ENCODE measurements around the gene SCO2. TPM values are rescaled to one million over a fixed set of nuclear protein-coding genes. Genes with fewer than 3 reads are reported as not detected.
A peak's percentile ranks its signal among the peaks of the same experiment; 100 is the strongest.

The SCO2 gene
- total RNA-seq, 4 donors from 2014 or later = 1.5 to 9.4 (median 4.4) TPM

DNA sequence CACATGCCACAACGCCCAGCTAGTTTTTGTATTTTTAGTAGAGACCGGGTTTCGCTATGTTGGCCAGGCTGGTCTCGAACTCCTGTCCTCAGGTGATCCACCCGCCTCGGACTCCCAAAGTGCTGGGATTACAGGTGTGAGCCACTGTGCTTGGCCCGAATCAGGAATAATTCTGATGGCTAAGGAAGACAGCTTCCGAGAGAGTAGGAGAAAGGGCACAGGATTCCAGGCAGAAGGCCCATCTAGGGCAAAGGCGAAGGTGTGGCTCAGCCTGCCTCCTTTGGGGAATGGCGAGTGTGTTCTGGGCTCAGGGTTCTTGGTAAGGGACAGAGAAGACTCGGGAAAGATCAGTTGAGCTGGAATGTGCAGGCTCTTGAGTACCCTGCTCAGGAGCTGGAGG lies 38.9 kb upstream of the SCO2 start:
- intact Hi-C loops (cut with DNase I; ENCODE audit: low total_unique reads) = no loop called here
- no peak for DNase-seq (ENCODE audit: low spot score in 2 of 2)
- 81 to 84% methylated on average over 11 of the region's 11 CpGs for WGBS, 2 donors
- TF ChIP-seq, protein P1, sequence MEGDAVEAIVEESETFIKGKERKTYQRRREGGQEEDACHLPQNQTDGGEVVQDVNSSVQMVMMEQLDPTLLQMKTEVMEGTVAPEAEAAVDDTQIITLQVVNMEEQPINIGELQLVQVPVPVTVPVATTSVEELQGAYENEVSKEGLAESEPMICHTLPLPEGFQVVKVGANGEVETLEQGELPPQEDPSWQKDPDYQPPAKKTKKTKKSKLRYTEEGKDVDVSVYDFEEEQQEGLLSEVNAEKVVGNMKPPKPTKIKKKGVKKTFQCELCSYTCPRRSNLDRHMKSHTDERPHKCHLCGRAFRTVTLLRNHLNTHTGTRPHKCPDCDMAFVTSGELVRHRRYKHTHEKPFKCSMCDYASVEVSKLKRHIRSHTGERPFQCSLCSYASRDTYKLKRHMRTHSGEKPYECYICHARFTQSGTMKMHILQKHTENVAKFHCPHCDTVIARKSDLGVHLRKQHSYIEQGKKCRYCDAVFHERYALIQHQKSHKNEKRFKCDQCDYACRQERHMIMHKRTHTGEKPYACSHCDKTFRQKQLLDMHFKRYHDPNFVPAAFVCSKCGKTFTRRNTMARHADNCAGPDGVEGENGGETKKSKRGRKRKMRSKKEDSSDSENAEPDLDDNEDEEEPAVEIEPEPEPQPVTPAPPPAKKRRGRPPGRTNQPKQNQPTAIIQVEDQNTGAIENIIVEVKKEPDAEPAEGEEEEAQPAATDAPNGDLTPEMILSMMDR (IDR thresholded peaks at IDR 0.05) = no peak
- no peak for TF ChIP-seq POLR2A (IDR thresholded peaks at IDR 0.05)
- H3K4me3 ChIP-seq (ENCODE audit: low read depth, poor library complexity, severe bottlenecking) = no peak overlapping the region

DNA sequence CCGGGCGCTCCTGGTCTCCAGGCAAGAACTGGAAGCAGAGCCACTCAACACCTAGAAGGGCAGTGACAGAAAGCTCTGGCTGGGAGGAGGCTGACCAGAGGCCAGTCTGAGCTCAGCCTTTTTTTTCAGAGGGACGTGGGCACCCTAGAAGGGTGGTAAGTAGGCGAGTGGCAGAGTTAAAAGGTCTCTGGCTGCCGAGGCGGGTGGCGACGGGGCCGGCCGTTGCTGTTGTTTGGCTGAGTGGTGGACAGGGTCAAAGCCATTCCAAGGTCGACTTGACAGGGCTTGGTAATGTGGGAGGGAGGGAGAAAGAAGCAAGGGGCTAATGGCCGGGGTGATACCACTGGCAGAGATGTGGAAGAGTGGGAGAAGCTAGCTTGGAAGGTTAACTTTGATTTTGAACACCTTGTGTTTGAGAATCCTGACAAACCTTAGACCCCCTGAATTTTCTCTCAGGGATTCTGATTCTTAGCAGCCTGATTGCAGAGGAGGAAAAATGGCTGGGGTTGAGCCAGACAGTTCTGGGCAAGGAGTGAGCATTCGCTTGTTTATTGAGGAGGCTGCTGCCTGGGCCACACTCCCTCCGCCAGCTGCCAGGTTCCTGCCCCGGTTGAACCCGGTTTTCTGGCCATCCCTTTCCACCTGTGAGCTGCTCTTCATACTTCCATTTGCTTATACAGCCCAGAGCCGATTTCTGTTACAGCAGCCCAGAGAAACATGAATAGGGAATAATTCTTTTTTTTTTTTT lies 38.2 kb upstream of the SCO2 start:
- DNase-seq (ENCODE audit: low spot score in 2 of 2) = no peak
- WGBS, 2 donors = 19 to 20% methylated on average over 17 of the region's 17 CpGs

DNA sequence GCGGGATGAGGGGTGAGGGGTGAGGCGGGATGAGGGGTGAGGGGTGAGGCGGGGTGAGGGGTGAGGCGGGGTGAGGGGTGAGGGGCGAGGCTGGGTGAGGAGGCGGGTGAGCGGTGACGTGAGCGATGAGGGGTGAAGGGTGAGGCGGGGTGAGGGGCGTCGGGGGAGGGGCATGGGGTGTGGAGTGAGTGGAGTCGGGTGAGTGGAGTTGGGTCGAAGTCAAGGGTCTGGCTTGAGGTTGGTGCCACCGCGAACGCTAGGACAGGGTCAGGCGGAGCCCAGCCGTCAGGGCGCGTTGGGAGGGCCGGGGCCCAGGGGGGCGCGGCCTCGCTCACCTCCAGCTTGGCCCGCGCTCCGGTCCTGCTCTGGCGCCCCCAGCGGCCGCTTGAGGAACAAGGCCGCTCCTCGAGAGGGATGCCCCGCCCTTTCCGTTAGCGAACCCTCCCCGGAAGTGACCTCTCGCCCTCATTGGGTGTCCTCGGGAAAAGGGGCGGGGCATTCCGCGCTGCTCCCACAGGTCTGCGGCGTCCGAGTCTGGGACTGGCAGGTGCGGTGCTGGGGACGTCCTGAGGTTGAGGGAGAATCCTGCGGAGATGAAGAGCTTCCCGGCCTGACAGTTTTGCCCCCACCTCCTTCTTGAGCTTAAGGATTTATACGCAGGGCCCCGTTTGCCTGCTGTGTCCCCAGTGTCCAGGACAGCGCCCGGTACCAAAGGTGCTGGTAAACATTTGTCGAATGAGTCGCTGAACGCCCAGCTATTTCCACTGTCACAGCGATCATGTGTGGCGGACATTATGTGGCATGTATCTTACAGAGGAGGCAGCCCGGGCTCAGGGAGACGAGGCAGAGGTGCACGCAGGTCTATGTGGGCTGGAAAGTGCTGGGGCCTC lies 37.4 kb upstream of the SCO2 start, which contains the start of gene SYCE3:
TSS of gene SYCE3 (minus strand) at position 397 of the 890 bp plus-strand sequence. CDS start 6,514 bp downstream, outside the sequence.
- H3K4me3 ChIP-seq (ENCODE audit: low read depth, poor library complexity, severe bottlenecking) = peak within 1 kb of the TSS; percentile 29
- intact Hi-C loops (cut with DNase I; ENCODE audit: low total_unique reads) = no loop called here
- peak; percentile 96 to 99 for DNase-seq (ENCODE audit: low spot score in 2 of 2)
- 8% methylated on average over 51 to 57 of the region's 61 CpGs for WGBS, 2 donors
- TF ChIP-seq, protein P1 (IDR thresholded peaks at IDR 0.05) = peak in 1 of 3 donors; percentile 49
- TF ChIP-seq POLR2A (IDR thresholded peaks at IDR 0.05) = no peak

More for the DNA sequence above, 38.2 kb upstream of the SCO2 start:
- intact Hi-C loops (cut with DNase I; ENCODE audit: low total_unique reads) = no loop called here
- TF ChIP-seq, protein P1 (IDR thresholded peaks at IDR 0.05) = no peak
- no peak for TF ChIP-seq POLR2A (IDR thresholded peaks at IDR 0.05)
- H3K4me3 ChIP-seq (ENCODE audit: low read depth, poor library complexity, severe bottlenecking) = peak overlapping the region; percentile 29

DNA sequence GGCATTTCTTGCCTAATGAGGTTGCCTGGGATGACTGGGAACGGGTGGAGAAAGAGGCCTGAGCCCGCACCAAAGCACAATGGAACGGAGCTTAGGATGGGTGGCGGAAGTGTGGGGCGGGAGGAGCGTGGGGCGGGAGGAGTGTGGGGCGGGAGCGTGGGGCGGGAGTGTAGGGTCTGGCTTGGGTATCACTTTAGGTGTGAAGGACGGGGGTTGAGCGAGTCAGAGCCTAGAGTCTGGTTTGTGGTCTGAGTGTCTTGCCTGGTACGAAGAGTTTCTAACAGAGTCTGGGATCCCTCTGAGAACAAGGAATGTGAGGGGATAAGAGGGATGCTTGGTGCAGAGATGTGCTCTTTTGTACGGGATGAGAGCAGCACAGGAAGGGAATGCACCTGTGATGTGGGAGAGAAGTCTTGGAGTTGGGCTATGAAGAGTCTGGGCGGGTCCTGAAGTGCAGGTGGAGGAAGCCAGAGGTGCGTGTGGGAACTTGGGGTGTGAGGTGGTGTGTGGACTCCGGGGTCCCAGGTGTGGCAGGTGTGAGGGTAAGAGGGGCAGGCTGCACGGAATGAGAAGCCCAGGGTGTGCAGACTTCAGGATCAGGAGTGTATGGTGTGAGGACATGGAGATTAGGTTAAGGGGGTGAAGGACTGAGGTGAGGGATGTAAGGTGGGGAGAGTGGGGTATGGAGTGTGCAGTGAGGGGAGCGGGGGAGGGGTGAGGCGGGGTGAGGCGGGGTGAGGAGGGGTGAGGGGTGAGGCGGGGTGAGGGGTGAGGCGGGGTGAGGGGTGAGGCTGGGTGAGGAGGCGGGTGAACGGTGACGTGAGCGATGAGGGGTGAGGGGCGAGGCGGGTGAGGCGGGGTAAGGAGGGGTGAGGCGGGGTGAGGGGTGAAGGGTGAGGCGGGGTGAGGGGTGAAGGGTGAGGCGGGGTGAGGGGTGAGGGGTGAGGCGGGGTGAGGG lies 36.3 kb upstream of the SCO2 start:
- no peak for DNase-seq (ENCODE audit: low spot score in 2 of 2)
- intact Hi-C loops (cut with DNase I; ENCODE audit: low total_unique reads) = no loop called here
- no peak overlapping the region for H3K4me3 ChIP-seq (ENCODE audit: low read depth, poor library complexity, severe bottlenecking)
- 72 to 74% methylated on average over 18 to 19 of the region's 34 CpGs for WGBS, 2 donors
- TF ChIP-seq POLR2A (IDR thresholded peaks at IDR 0.05) = no peak
- TF ChIP-seq, protein P1 (IDR thresholded peaks at IDR 0.05) = no peak

DNA sequence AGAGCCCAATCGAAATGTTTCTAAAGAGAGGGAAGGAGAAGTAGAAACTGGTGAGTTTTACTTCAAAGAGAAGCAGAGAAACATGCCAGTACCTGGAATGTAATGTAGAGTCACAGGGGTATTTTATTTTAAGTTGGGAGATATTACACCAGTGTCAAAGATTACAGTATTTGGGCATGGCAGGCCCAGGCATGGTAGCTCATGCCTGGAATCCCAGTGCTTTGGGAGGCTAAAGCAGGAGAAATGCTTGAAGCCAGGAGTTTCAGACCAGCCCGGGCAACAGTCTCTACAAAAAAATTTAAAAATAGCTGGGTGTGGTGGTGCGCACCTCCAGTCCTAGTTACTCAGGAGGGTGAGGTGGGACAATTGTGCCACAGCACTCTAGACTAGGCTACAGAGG lies 34.6 kb upstream of the SCO2 start:
- WGBS, 2 donors = 59 to 64% methylated on average over 3 of the region's 3 CpGs
- H3K4me3 ChIP-seq (ENCODE audit: low read depth, poor library complexity, severe bottlenecking) = no peak overlapping the region
- intact Hi-C loops (cut with DNase I; ENCODE audit: low total_unique reads) = no loop called here
- no peak for TF ChIP-seq POLR2A (IDR thresholded peaks at IDR 0.05)
- TF ChIP-seq, protein P1 (IDR thresholded peaks at IDR 0.05) = no peak
- no peak for DNase-seq (ENCODE audit: low spot score in 2 of 2)
